Glutamatergic neuron (in vitro differentiated cells): ENCODE data around the gene TEX35. TPM values are rescaled to one million over a fixed set of nuclear protein-coding genes. Genes with fewer than 3 reads are reported as not detected.

Source experiments
- DNase-seq: peaks from one replicate; pipeline ENCODE4 v3.0.0; 2022
- H3K27ac Mint-ChIP-seq: one replicate; pipeline ENCODE4 v1.8.0; 2020; ENCODE audit warnings: mild to moderate bottlenecking, mixed read lengths, inconsistent platforms; ENCODE audit not compliant: unreplicated experiment
- H3K27me3 Mint-ChIP-seq: one replicate; pipeline ENCODE4 v1.8.0; 2020; ENCODE audit warnings: mild to moderate bottlenecking, moderate library complexity, mixed read lengths, inconsistent platforms; ENCODE audit not compliant: unreplicated experiment
- H3K36me3 Mint-ChIP-seq: one replicate; pipeline ENCODE4 v1.8.0; 2020; ENCODE audit warnings: mild to moderate bottlenecking, mixed read lengths, inconsistent platforms; ENCODE audit not compliant: unreplicated experiment
- H3K4me1 Mint-ChIP-seq: one replicate; pipeline ENCODE4 v1.8.0; 2020; ENCODE audit warnings: mild to moderate bottlenecking, low read depth, mixed read lengths, inconsistent platforms; ENCODE audit not compliant: unreplicated experiment
- H3K4me3 Mint-ChIP-seq: one replicate; pipeline ENCODE4 v1.8.0; 2020; ENCODE audit warnings: mild to moderate bottlenecking, mixed read lengths, inconsistent platforms; ENCODE audit not compliant: unreplicated experiment
- H3K9me3 Mint-ChIP-seq: one replicate; pipeline ENCODE4 v1.8.0; 2020; ENCODE audit warnings: mild to moderate bottlenecking, moderate library complexity, mixed read lengths, inconsistent platforms; ENCODE audit not compliant: unreplicated experiment
- total RNA-seq: library from RNA; stranded (reverse); fragmentation: NEBNext Ultra II Directional; extraction: Animal tissue kit (Norgen Biotek cat#: 25700); gene quantifications from one replicate; pipeline ENCODE4 v1.2.1, GENCODE V29; 2021; ENCODE audit not compliant: unreplicated experiment
- TF ChIP-seq, protein P1 (sequence below): fragments of 200-600 bp; sonication (generic); IDR thresholded peaks from one replicate; pipeline ENCODE4 v1.5.0; 2021; ENCODE audit not compliant: partially characterized antibody, unreplicated experiment

The TEX35 gene
- total RNA-seq, 1 donor from 2014 or later = not detected

DNA sequence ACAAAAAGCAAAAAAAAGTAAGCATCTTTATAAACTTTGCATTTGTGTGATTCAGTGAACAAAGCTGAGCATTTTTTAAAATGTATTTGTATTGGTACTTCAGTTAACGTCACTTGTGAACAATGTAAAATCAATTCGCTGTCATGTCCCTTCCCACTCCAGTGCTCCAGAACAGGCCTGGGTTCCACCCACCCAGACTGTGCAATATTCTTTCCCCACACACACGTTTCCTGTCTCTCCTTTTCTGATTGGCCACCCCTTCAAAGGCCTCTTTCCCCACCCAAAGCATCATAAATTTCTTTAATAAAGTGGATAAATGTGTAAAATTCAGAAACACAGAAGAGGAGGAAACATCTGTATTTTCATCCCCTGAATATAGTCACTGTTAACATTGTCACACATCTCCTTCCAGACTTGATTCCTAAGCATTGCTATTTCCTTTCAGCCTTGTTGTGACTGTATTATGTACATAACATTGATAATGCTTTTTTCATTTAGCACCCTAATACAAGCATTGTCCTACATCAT is 28.1 kb upstream of the TEX35 start:
- no peak overlapping the region for H3K27ac Mint-ChIP-seq
- TF ChIP-seq, protein P1, sequence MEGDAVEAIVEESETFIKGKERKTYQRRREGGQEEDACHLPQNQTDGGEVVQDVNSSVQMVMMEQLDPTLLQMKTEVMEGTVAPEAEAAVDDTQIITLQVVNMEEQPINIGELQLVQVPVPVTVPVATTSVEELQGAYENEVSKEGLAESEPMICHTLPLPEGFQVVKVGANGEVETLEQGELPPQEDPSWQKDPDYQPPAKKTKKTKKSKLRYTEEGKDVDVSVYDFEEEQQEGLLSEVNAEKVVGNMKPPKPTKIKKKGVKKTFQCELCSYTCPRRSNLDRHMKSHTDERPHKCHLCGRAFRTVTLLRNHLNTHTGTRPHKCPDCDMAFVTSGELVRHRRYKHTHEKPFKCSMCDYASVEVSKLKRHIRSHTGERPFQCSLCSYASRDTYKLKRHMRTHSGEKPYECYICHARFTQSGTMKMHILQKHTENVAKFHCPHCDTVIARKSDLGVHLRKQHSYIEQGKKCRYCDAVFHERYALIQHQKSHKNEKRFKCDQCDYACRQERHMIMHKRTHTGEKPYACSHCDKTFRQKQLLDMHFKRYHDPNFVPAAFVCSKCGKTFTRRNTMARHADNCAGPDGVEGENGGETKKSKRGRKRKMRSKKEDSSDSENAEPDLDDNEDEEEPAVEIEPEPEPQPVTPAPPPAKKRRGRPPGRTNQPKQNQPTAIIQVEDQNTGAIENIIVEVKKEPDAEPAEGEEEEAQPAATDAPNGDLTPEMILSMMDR = no peak

DNA sequence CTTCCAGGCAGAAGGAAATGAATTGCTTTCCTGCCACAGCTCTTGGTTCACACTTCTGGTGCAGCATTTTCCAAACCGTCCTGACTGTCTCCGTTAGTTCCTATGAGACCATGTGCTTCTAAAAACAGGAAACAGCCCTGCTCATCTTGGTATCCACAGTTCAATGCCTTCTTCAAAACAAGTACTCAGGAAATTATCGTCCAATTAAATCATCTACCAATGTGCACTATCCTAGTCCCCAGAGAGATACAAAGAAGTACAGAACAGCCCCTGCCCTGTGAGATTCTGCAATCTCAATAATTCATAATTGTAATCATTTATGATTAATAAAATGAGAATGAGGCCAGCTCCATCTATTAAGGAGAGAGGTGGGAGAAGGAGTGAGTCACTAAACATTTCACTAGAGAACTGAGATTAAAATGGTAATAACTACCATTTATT is 27.3 kb upstream of the TEX35 start:
- no peak for DNase-seq
- no peak overlapping the region for H3K4me3 Mint-ChIP-seq

More for the DNA sequence above, 28.1 kb upstream of the TEX35 start:
- Mint-ChIP-seq H3K36me3 (no peaks in the 10 kb centered on the region), H3K4me1 (no peaks in the 10 kb centered on the region), H3K27me3 (peaks cover 2% of the 10 kb centered on the region), H3K9me3 (peaks cover 2% of the 10 kb centered on the region), H3K4me3 (no peak overlapping the region)
- no peak for DNase-seq

DNA sequence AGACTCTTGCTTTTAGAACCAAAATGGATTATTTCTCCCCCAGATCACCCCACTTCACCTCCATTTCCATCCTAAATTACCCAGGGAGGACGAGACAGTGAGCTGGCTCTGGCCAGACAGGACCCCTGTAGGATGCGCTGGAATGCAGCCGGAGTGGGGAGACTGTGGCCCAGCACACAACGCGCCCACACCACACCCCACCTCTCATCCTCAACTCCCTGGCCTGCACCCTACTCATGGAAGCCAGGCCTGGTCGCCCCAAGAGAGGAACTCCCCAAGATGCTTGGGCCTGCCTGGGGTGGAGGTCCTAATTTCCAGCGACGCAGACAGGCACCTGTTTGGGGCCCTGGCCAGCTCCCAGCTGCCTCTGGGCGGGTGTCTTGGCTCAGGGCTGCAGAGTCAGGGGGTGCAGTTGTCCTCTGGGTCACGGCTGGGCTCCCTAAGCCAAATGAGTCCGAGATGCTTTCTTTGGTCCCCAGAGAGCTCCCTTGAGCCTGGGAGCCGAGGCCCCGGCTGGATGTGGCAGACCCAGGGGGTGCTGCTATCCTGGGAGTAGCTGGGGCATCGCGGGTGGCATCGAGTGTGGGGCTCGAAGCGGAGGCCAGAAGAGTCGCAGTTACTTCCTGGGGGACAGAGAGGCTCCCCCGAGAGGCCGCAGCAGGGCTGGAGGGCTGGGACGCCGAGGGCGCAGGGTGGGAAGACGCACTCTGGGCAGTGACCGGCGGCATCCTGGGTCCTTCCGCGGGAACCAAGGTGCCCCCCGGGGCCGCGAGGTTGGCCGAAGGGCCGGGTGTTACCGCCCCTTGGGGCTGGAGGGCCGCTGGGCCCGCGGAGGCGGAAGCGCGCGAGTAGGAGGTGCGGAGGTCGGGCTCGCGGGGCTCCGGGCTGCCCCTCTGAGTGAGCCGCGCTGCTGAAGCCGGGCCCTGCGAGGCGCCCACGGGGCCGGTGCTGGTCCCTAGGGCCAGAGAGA is 26.5 kb upstream of the TEX35 start:
- Mint-ChIP-seq H3K4me1 (no peaks in the 10 kb centered on the region), H3K27me3 (peaks cover 2% of the 10 kb centered on the region), H3K9me3 (peaks cover 5% of the 10 kb centered on the region), H3K4me3 (no peak overlapping the region), H3K27ac (no peak overlapping the region), H3K36me3 (no peaks in the 10 kb centered on the region)
- TF ChIP-seq, protein P1 = no peak
- no peak for DNase-seq

More for the DNA sequence above, 27.3 kb upstream of the TEX35 start:
- Mint-ChIP-seq H3K27me3 (peaks cover 2% of the 10 kb centered on the region), H3K27ac (no peak overlapping the region), H3K36me3 (no peaks in the 10 kb centered on the region), H3K4me1 (no peaks in the 10 kb centered on the region), H3K9me3 (peaks cover 2% of the 10 kb centered on the region)
- TF ChIP-seq, protein P1 = no peak

DNA sequence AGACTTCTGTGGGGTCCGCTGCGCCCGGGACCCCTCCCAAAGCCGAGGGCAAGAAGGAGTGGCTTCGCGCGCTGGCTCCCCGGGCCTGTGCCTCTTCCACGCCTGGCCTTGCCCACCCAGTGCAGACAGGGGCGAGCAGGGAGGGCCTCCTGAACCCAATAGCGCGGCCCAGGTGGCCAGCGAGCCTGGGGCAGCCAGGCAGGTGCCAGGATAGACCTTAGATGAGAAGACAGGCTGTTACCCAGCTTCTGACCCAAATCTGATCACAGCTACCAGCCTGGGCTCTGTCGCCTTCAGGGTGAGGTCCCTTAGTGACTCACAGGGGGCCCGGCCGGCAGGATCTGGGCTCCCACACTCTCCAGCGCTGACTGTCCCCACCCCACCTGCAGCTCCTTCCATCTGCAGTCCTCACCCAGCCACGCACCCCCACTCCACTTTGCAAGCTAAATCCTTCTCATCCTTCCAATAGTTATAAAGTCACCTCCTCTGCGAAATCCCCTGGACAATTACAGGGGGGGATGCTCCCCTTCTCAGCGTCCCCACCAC is 25.8 kb upstream of the TEX35 start:
- DNase-seq = no peak
- TF ChIP-seq, protein P1 = no peak
- Mint-ChIP-seq H3K4me3 (no peak overlapping the region), H3K27ac (no peak overlapping the region), H3K4me1 (no peaks in the 10 kb centered on the region), H3K27me3 (peaks cover 2% of the 10 kb centered on the region), H3K36me3 (no peaks in the 10 kb centered on the region), H3K9me3 (peaks cover 8% of the 10 kb centered on the region)

DNA sequence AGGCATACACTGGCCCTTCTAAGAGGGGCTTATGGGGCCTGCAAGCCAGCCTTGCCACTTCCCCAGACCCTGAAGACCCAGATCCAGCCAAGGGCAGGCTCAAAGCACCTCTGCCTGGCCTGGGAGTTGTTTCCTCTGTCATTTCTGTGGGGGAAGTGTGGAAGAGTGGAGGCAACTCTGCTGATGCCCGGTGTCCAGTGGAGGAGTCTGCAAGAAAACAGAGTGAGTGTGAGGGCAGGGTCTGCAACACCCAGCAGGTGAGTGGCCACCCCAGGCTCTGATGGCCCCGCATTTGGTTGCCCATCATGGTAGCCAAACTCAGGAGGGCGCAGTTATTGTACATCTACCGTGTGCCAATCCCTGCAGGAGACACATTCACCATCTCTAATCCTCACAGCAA is 24.5 kb upstream of the TEX35 start:
- Mint-ChIP-seq H3K4me3 (no peak overlapping the region), H3K27ac (no peak overlapping the region), H3K4me1 (no peaks in the 10 kb centered on the region), H3K9me3 (peaks cover 8% of the 10 kb centered on the region), H3K27me3 (peaks cover 4% of the 10 kb centered on the region), H3K36me3 (no peaks in the 10 kb centered on the region)
- TF ChIP-seq, protein P1 = no peak
- DNase-seq = no peak
